CD8-positive, alpha-beta memory T cell (primary cell): Measurements from ENCODE around the gene FLT3. TPM values are rescaled to one million over a fixed set of nuclear protein-coding genes. Genes with fewer than 3 reads are reported as not detected.
A peak's percentile ranks its signal among the peaks of the same experiment; 100 is the strongest.

Experiments
- CTCF ChIA-PET: fragments of 350-600 bp; sonication (Branson Sonifier 250); formaldehyde crosslinking; loops from one replicate; lab custom pipeline; 2021; ENCODE audit warnings: antibody characterized with exemption; lab: Charles Lee
- POLR2A ChIA-PET: fragments of 350-600 bp; sonication (Branson Sonifier 250); formaldehyde crosslinking; loops from one replicate; lab custom pipeline; 2021; ENCODE audit warnings: antibody characterized with exemption; lab: Charles Lee
- DNase-seq, 5 donors: peaks; one replicate each; pipeline versions ENCODE4 v3.0.0 to v3.0.0-alpha.2; 2020 to 2022; ENCODE audit warnings: mixed read lengths in 1 of 5
- H3K27ac ChIP-seq: one replicate; pipeline ENCODE4 v1.7.0; 2013; ENCODE audit warnings: low read depth, mild to moderate bottlenecking, low read length, moderate library complexity
- H3K27me3 ChIP-seq: 2 replicates; pipeline ENCODE4 v1.7.0; 2013; ENCODE audit warnings: low read length, mild to moderate bottlenecking; ENCODE audit not compliant: insufficient read depth, poor library complexity, severe bottlenecking
- H3K36me3 ChIP-seq: 2 replicates; pipeline ENCODE4 v1.7.0; 2013; ENCODE audit warnings: mild to moderate bottlenecking, low read length, moderate library complexity; ENCODE audit not compliant: insufficient read depth
- H3K4me1 ChIP-seq: 2 replicates; pipeline ENCODE4 v1.7.0; 2013; ENCODE audit warnings: mild to moderate bottlenecking, low read length, moderate library complexity; ENCODE audit not compliant: insufficient read depth
- H3K4me3 ChIP-seq: 2 replicates; pipeline ENCODE4 v1.7.0; 2013; ENCODE audit warnings: mild to moderate bottlenecking, low read length
- H3K9me3 ChIP-seq: 2 replicates; pipeline ENCODE4 v1.7.0; 2013; ENCODE audit warnings: mild to moderate bottlenecking, low read length
- H3K27ac Mint-ChIP-seq, 8 donors: one replicate each; pipeline ENCODE4 v1.8.0; 2020 to 2021; ENCODE audit warnings: mixed read lengths in 8 of 8, mild to moderate bottlenecking in 6 of 8, inconsistent platforms in 3 of 8, moderate library complexity in 3 of 8
- H3K27me3 Mint-ChIP-seq, 2 donors: one replicate each; pipeline ENCODE4 v1.8.0; 2020 to 2021; ENCODE audit warnings: mixed read lengths in 2 of 2, mild to moderate bottlenecking in 1 of 2, moderate library complexity in 1 of 2
- H3K36me3 Mint-ChIP-seq, 3 donors: one replicate each; pipeline ENCODE4 v1.8.0; 2020 to 2021; ENCODE audit warnings: mixed read lengths in 3 of 3, inconsistent platforms in 1 of 3, mild to moderate bottlenecking in 1 of 3
- H3K4me1 Mint-ChIP-seq, 3 donors: one replicate each; pipeline ENCODE4 v1.8.0; 2020 to 2021; ENCODE audit warnings: mixed read lengths in 3 of 3, inconsistent platforms in 1 of 3, mild to moderate bottlenecking in 1 of 3
- H3K4me3 Mint-ChIP-seq, 7 donors: one replicate each; pipeline ENCODE4 v1.8.0; 2020 to 2021; ENCODE audit warnings: mixed read lengths in 7 of 7, mild to moderate bottlenecking in 6 of 7, moderate library complexity in 4 of 7, inconsistent platforms in 2 of 7
- H3K9me3 Mint-ChIP-seq, 5 donors: one replicate each; pipeline ENCODE4 v1.8.0; 2020 to 2022; ENCODE audit warnings: mixed read lengths in 5 of 5, mild to moderate bottlenecking in 3 of 5, moderate library complexity in 2 of 5, inconsistent platforms in 1 of 5
- polyA plus RNA-seq: library from polyadenylated mRNA; unstranded; fragments of 300-500 nt; fragmentation: Illumina TruSeq; gene quantifications from one replicate; pipeline ENCODE4 v1.2.3, GENCODE V29; 2021
- total RNA-seq, 2 experiments: library from RNA; stranded (reverse); gene quantifications; one replicate each; pipeline ENCODE4 v1.2.3, GENCODE V29; 2021

FLT3 gene
- total and polyA plus RNA-seq, 3 experiments from 2014 or later: 0.07 TPM; not detected in 2

- H3K9me3 Mint-ChIP-seq: no peaks in the 10 kb centered on the region
These were observed 137.4 kb downstream of the FLT3 start for GRCh38 chr13:27962982-27963381.

DNA sequence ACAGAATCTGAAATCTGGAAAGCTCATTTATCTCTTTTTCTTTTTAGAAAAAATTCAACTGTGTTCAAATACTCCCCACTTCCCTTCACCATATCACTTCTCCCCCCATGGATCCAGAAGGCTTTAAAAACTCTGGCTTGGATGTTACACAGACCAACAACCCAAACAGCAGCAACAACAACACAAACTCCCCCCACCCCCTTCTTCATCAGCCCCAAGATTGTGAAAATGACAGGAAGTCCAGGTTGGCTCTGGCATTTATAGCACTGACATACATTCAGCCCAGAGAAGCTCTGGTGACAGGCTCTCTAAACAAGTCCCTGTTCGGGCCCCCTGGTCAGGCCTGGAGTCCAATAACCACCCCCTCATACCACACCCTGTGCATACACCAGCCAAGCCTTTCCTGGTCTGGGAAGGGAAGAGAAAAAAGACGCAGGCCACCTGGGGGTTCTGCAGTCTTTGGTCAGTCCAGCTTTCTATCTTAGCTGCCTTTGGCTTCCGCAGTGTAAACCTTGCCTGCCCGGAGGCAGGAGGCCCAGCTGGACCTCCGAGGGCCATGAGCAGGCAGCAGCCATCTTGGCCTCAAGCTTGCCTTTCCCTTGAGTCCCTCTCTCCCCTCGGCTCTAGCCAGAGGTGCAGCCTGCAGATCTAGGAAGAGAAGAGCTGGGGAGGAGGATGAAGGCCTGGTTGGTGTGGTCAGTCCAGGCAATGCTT, 138.1 kb downstream of the FLT3 start:
- peak overlapping the region in 3 of 7 donors; percentile 13 to 71 (median 43) for H3K4me3 Mint-ChIP-seq
- H3K9me3 Mint-ChIP-seq: no peaks in the 10 kb centered on the region
- Histone ChIP-seq H3K27ac (no peak overlapping the region), H3K4me1 (peaks cover 6% of the 10 kb centered on the region), H3K36me3 (no peaks in the 10 kb centered on the region), H3K27me3 (peaks cover 28% of the 10 kb centered on the region), H3K4me3 (no peak overlapping the region), H3K9me3 (no peaks in the 10 kb centered on the region)
- POLR2A ChIA-PET: no interaction called here
- peaks cover 62 to 80% of the 10 kb centered on the region in 2 donors for H3K27me3 Mint-ChIP-seq
- DNase-seq: no peak
- peaks cover 7 to 40% (median 11%) of the 10 kb centered on the region in 3 donors for H3K4me1 Mint-ChIP-seq
- peaks cover 0 to 1% (median 0%) of the 10 kb centered on the region in 3 donors for H3K36me3 Mint-ChIP-seq
- H3K27ac Mint-ChIP-seq: peak overlapping the region in 2 of 8 donors; percentile 21 to 36
- CTCF ChIA-PET: no interaction called here

More at GRCh38 chr13:27962982-27963381, 137.4 kb downstream of the FLT3 start:
- Histone ChIP-seq H3K27me3 (peaks cover 28% of the 10 kb centered on the region), H3K4me1 (peaks cover 6% of the 10 kb centered on the region), H3K9me3 (no peaks in the 10 kb centered on the region), H3K4me3 (no peak overlapping the region), H3K27ac (no peak overlapping the region), H3K36me3 (no peaks in the 10 kb centered on the region)
- ChIA-PET POLR2A (no interaction called here), CTCF (no interaction called here)
- H3K4me1 Mint-ChIP-seq: peaks cover 11 to 47% (median 18%) of the 10 kb centered on the region in 3 donors
- no peak overlapping the region for H3K27ac Mint-ChIP-seq
- H3K36me3 Mint-ChIP-seq: peaks cover 0 to 1% (median 0%) of the 10 kb centered on the region in 3 donors
- no peak overlapping the region for H3K4me3 Mint-ChIP-seq
- H3K27me3 Mint-ChIP-seq: peaks cover 69 to 82% of the 10 kb centered on the region in 2 donors
- DNase-seq: no peak

DNA sequence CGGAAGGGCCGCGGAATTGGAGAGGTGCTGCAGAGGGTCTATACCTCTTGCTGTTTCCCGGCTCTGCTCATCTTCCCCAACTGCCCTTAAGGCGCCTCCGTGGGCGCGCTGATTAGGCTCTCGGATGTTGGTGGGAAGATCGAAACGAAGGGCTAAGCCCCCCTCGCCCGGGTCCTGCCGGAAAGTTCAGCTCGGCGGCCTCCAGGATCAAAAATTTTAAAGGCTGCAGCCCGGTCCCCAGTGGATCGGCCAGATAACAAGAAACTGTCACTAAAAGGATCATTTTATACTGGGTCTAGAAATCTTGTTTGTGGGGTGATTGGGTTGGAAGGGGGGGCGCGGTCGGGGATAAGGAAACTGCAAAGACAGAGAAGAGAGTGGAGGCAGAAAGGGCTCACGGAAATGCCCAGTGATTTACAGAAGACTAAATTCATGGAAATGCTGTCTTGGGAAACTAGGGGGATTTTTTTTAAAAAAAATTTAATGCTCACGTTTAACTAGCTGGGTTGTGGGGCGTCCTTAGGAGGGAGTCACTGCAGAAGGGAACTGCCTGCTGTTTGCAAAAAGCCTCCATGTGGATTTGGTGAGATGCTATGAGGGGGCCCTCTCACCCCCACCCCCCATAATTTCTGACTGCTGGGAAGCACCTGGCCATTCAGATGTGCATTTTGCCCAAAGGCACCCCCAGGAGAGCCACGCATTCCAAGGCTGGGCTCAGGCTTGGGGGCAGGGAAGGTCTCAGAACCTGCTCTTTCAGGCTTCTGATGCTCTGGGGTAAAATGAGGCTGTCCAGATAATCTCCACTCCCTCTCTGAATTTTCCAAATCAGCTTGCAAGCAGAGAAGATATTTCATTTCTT, 138.9 kb downstream of the FLT3 start:
- H3K4me3 ChIP-seq: no peak overlapping the region
- no peaks in the 10 kb centered on the region for H3K36me3 ChIP-seq
- no peak for DNase-seq
- Mint-ChIP-seq H3K27me3 (peaks cover 59 to 81% of the 10 kb centered on the region in 2 donors), H3K4me3 (peak overlapping the region in 4 of 7 donors; percentile 6 to 34 (median 20)), H3K36me3 (peaks cover 0 to 1% (median 0%) of the 10 kb centered on the region in 3 donors), H3K27ac (no peak overlapping the region), H3K9me3 (no peaks in the 10 kb centered on the region), H3K4me1 (peaks cover 7 to 31% (median 9%) of the 10 kb centered on the region in 3 donors)
- H3K27ac ChIP-seq: no peak overlapping the region
- ChIA-PET CTCF (interaction anchor here (1.3 kb wide), 1 partner anchor 21 kb away, joined by 3 read pairs; no protein-coding TSS in a partner anchor), POLR2A (no interaction called here)
- no peaks in the 10 kb centered on the region for H3K9me3 ChIP-seq
- H3K27me3 ChIP-seq: peaks cover 32% of the 10 kb centered on the region
- H3K4me1 ChIP-seq: peaks cover 6% of the 10 kb centered on the region

GRCh38 chr13:27960362-27961226, 139.8 kb downstream of the FLT3 start:
- Histone ChIP-seq H3K36me3 (no peaks in the 10 kb centered on the region), H3K4me3 (no peak overlapping the region), H3K27me3 (peaks cover 33% of the 10 kb centered on the region), H3K27ac (no peak overlapping the region), H3K4me1 (peaks cover 6% of the 10 kb centered on the region), H3K9me3 (no peaks in the 10 kb centered on the region)
- Mint-ChIP-seq H3K27me3 (peaks cover 64 to 81% of the 10 kb centered on the region in 2 donors), H3K4me1 (peaks cover 5 to 23% (median 9%) of the 10 kb centered on the region in 3 donors), H3K36me3 (peaks cover 0 to 1% (median 0%) of the 10 kb centered on the region in 3 donors), H3K4me3 (peak overlapping the region in 6 of 7 donors; percentile 50 to 76 (median 61)), H3K9me3 (no peaks in the 10 kb centered on the region), H3K27ac (no peak overlapping the region)
- DNase-seq: no peak
- ChIA-PET CTCF (interaction anchor here (0.5 to 1.3 kb wide), 3 partner anchors 9 to 974 kb away, joined by 3 to 4 read pairs (median 3); no protein-coding TSS in a partner anchor), POLR2A (no interaction called here)

GRCh38 chr13:27959976-27960361, 140.4 kb downstream of the FLT3 start:
- no peak overlapping the region for H3K4me3 ChIP-seq
- Mint-ChIP-seq H3K4me1 (peaks cover 5 to 26% (median 9%) of the 10 kb centered on the region in 3 donors), H3K9me3 (no peaks in the 10 kb centered on the region), H3K27me3 (peaks cover 64 to 81% of the 10 kb centered on the region in 2 donors), H3K4me3 (peak overlapping the region in 5 of 7 donors; percentile 19 to 76 (median 45)), H3K36me3 (peaks cover 0 to 1% (median 0%) of the 10 kb centered on the region in 3 donors), H3K27ac (no peak overlapping the region)
- peaks cover 6% of the 10 kb centered on the region for H3K4me1 ChIP-seq
- H3K27ac ChIP-seq: no peak overlapping the region
- H3K36me3 ChIP-seq: no peaks in the 10 kb centered on the region
- no peaks in the 10 kb centered on the region for H3K9me3 ChIP-seq
- H3K27me3 ChIP-seq: peaks cover 32% of the 10 kb centered on the region
- ChIA-PET CTCF (interaction anchor here (1.0 to 1.3 kb wide), 2 partner anchors 10 to 23 kb away, joined by 3 read pairs; no protein-coding TSS in a partner anchor), POLR2A (no interaction called here)
- no peak for DNase-seq

GRCh38 chr13:27956576-27957300, 143.6 kb downstream of the FLT3 start:
- Histone ChIP-seq H3K27ac (no peak overlapping the region), H3K36me3 (no peaks in the 10 kb centered on the region), H3K4me1 (peaks cover 12% of the 10 kb centered on the region), H3K4me3 (no peak overlapping the region), H3K27me3 (peaks cover 33% of the 10 kb centered on the region), H3K9me3 (no peaks in the 10 kb centered on the region)
- ChIA-PET CTCF (interaction anchor here (1.5 kb wide), 2 partner anchors 28 to 127 kb away, joined by 3 to 4 read pairs; no protein-coding TSS in a partner anchor), POLR2A (no interaction called here)
- H3K36me3 Mint-ChIP-seq: no peaks in the 10 kb centered on the region
- H3K9me3 Mint-ChIP-seq: peaks cover 0 to 3% (median 0%) of the 10 kb centered on the region in 5 donors
- H3K4me3 Mint-ChIP-seq: no peak overlapping the region
- peaks cover 14 to 38% (median 17%) of the 10 kb centered on the region in 3 donors for H3K4me1 Mint-ChIP-seq
- no peak for DNase-seq
- no peak overlapping the region for H3K27ac Mint-ChIP-seq
- peaks cover 57 to 75% of the 10 kb centered on the region in 2 donors for H3K27me3 Mint-ChIP-seq
